ENCODE data around the gene DUSP22.

DNA sequence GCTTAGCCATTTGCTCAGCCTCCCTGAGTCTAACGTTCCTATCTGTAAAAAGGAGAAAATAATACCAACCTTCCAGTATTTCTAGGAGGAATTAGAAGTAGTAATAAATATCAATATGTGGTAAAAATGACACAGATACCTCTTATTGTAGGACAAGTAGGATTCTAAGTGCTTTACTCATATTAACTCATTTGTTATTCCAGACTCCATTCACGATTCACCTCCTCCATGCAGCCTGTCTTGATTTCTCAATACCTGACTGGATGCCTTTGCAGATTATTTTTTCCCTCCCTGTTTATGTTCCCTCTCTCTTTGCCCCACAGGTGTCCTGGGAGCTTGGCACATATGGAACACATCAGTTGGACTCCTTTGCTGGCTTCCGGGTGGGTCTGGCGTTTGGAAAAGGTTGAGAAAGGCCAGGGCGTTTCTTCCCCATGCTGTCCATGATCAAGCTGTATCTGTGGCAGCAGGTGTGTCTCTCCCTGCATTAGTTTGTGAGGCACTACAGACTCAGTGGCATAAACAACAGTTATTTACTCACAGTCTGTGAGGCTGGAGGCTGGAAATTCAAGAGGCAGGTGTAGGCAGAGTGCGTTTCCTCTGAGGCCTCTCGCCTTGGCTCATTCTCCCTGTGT is 10.7 kb upstream of the DUSP22 start:
- TF ChIP-seq, protein P1, sequence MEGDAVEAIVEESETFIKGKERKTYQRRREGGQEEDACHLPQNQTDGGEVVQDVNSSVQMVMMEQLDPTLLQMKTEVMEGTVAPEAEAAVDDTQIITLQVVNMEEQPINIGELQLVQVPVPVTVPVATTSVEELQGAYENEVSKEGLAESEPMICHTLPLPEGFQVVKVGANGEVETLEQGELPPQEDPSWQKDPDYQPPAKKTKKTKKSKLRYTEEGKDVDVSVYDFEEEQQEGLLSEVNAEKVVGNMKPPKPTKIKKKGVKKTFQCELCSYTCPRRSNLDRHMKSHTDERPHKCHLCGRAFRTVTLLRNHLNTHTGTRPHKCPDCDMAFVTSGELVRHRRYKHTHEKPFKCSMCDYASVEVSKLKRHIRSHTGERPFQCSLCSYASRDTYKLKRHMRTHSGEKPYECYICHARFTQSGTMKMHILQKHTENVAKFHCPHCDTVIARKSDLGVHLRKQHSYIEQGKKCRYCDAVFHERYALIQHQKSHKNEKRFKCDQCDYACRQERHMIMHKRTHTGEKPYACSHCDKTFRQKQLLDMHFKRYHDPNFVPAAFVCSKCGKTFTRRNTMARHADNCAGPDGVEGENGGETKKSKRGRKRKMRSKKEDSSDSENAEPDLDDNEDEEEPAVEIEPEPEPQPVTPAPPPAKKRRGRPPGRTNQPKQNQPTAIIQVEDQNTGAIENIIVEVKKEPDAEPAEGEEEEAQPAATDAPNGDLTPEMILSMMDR (conservative IDR thresholded peaks at IDR 0.05), result no peak
- no peak for TF ChIP-seq ZFX (IDR thresholded peaks at IDR 0.05)
